Measurements from ENCODE around the gene NPR3. TPM values are rescaled to one million over a fixed set of nuclear protein-coding genes. Genes with fewer than 3 reads are reported as not detected.

The NPR3 gene
- total RNA-seq, 2 donors from 2014 or later, result 25.7 to 34.3 TPM

- ATAC-seq (ENCODE audit: insufficient number of reproducible peaks, low FRiP score, low read depth) (no peak), DNase-seq (ENCODE audit: low spot score) (no peak)
- H3K27me3 ChIP-seq (replicated peaks; ENCODE audit: insufficient read depth), result no peaks in the 10 kb centered on the region
- H3K4me3 ChIP-seq, result no peak overlapping the region
- TF ChIP-seq, protein P1, sequence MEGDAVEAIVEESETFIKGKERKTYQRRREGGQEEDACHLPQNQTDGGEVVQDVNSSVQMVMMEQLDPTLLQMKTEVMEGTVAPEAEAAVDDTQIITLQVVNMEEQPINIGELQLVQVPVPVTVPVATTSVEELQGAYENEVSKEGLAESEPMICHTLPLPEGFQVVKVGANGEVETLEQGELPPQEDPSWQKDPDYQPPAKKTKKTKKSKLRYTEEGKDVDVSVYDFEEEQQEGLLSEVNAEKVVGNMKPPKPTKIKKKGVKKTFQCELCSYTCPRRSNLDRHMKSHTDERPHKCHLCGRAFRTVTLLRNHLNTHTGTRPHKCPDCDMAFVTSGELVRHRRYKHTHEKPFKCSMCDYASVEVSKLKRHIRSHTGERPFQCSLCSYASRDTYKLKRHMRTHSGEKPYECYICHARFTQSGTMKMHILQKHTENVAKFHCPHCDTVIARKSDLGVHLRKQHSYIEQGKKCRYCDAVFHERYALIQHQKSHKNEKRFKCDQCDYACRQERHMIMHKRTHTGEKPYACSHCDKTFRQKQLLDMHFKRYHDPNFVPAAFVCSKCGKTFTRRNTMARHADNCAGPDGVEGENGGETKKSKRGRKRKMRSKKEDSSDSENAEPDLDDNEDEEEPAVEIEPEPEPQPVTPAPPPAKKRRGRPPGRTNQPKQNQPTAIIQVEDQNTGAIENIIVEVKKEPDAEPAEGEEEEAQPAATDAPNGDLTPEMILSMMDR (IDR thresholded peaks at IDR 0.05), result no peak
- no peak overlapping the region for H3K27ac ChIP-seq
- H3K36me3 ChIP-seq, result no peaks in the 10 kb centered on the region
- H3K9me3 ChIP-seq, result no peaks in the 10 kb centered on the region
- H3K4me1 ChIP-seq (ENCODE audit: control insufficient read depth in 1 of 2, low read depth in 2 of 2), result peaks cover 3 to 24% of the 10 kb centered on the region in 2 donors
These were observed 32.6 kb upstream of the NPR3 start for GRCh38 chr5:32678472-32678871.

- Histone ChIP-seq H3K4me3 (no peak overlapping the region), H3K36me3 (no peaks in the 10 kb centered on the region), H3K27ac (no peak overlapping the region), H3K4me1 (ENCODE audit: control insufficient read depth in 1 of 2, low read depth in 2 of 2) (peaks cover 3 to 23% of the 10 kb centered on the region in 2 donors), H3K27me3 (replicated peaks; ENCODE audit: insufficient read depth) (no peaks in the 10 kb centered on the region), H3K9me3 (no peaks in the 10 kb centered on the region)
- TF ChIP-seq, protein P1 (IDR thresholded peaks at IDR 0.05), result no peak
- ATAC-seq (ENCODE audit: insufficient number of reproducible peaks, low FRiP score, low read depth) (no peak), DNase-seq (ENCODE audit: low spot score) (no peak)
These were observed 31.9 kb upstream of the NPR3 start for GRCh38 chr5:32679218-32679617.

DNA sequence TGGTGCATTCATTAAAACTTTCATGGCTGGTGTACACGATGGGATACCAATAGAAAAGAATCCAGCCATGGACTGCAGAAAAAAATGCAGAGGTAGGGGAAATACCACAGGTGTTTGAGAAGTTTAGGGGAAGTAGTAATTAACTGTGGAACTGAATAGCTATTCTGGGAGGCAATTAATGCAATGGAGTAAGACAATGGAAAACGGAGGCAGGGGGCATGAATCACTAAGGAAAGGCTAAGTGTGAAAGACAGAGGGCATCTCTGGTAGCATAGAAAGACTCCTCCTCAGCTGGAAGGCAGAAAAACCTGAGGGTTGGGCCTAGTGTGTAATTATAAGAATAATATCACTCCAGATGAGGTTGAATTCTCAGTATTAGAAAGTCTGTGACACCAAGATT lies 30.9 kb upstream of the NPR3 start:
- no peak overlapping the region for H3K4me3 ChIP-seq
- TF ChIP-seq, protein P1 (IDR thresholded peaks at IDR 0.05), result no peak
- H3K36me3 ChIP-seq, result no peaks in the 10 kb centered on the region
- no peak overlapping the region for H3K27ac ChIP-seq
- peaks cover 3 to 14% of the 10 kb centered on the region in 2 donors for H3K4me1 ChIP-seq (ENCODE audit: control insufficient read depth in 1 of 2, low read depth in 2 of 2)
- ATAC-seq (ENCODE audit: insufficient number of reproducible peaks, low FRiP score, low read depth) (no peak), DNase-seq (ENCODE audit: low spot score) (no peak)
- H3K9me3 ChIP-seq, result no peaks in the 10 kb centered on the region
- H3K27me3 ChIP-seq (replicated peaks; ENCODE audit: insufficient read depth), result no peaks in the 10 kb centered on the region

- Histone ChIP-seq H3K4me3 (no peak overlapping the region), H3K27ac (peak overlapping the region; percentile 22 to 69), H3K4me1 (ENCODE audit: control insufficient read depth in 1 of 2, low read depth in 2 of 2) (peaks cover 11 to 31% of the 10 kb centered on the region in 2 donors), H3K36me3 (no peaks in the 10 kb centered on the region), H3K9me3 (no peaks in the 10 kb centered on the region), H3K27me3 (replicated peaks; ENCODE audit: insufficient read depth) (no peaks in the 10 kb centered on the region)
- ATAC-seq (ENCODE audit: insufficient number of reproducible peaks, low FRiP score, low read depth) (peak; percentile 52), DNase-seq (ENCODE audit: low spot score) (no peak)
- TF ChIP-seq, protein P1 (IDR thresholded peaks at IDR 0.05), result no peak
These were observed 28.0 kb upstream of the NPR3 start for GRCh38 chr5:32683125-32683524.

- Histone ChIP-seq H3K4me1 (ENCODE audit: control insufficient read depth in 1 of 2, low read depth in 2 of 2) (peaks cover 11 to 31% of the 10 kb centered on the region in 2 donors), H3K27me3 (replicated peaks; ENCODE audit: insufficient read depth) (no peaks in the 10 kb centered on the region), H3K4me3 (no peak overlapping the region), H3K36me3 (no peaks in the 10 kb centered on the region), H3K9me3 (no peaks in the 10 kb centered on the region), H3K27ac (no peak overlapping the region)
- no peak for ATAC-seq (ENCODE audit: insufficient number of reproducible peaks, low FRiP score, low read depth)
- no peak for DNase-seq (ENCODE audit: low spot score)
- TF ChIP-seq, protein P1 (IDR thresholded peaks at IDR 0.05), result no peak
These were observed 26.9 kb upstream of the NPR3 start for GRCh38 chr5:32684260-32684659.

All from thoracic aorta (tissue), 2 donors.